SK-N-SH (cell line): ENCODE measurements around the gene CMYA5. TPM values are rescaled to one million over a fixed set of nuclear protein-coding genes. Genes with fewer than 3 reads are reported as not detected.

Experiments
- CTCF ChIA-PET: fragments of 300-600, 350-600 bp; formaldehyde crosslinking; extraction: SDS; loops from one replicate; lab custom pipeline; 2021; lab: Yijun Ruan, JAX
- POLR2A ChIA-PET: fragments of 350-600 bp; sonication (Branson Sonifier 250); formaldehyde crosslinking; extraction: SDS; loops from one replicate; lab custom pipeline; 2020; ENCODE audit warnings: antibody characterized with exemption, inconsistent platforms; lab: Yijun Ruan, JAX
- DNase-seq: peaks from one replicate; pipeline ENCODE4 v3.0.0; 2012
- H2AFZ ChIP-seq: fragments of 200-600 bp; sonication (generic); 2 replicates; pipeline ENCODE4 v1.8.1; 2016; ENCODE audit warnings: antibody characterized with exemption, mild to moderate bottlenecking, low read depth
- H3F3A ChIP-seq: fragments of 200-600 bp; sonication (generic); replicated peaks from 2 replicates; pipeline ENCODE3; 2016; ENCODE audit warnings: antibody characterized with exemption, mild to moderate bottlenecking; ENCODE audit not compliant: insufficient read depth
- H3K27ac ChIP-seq, 2 experiments: fragments of 200-500 bp in 1 of 2; fragments of 200-600 bp in 1 of 2; sonication (Bioruptor generic) in 1 of 2; sonication (generic), shearing (Covaris generic) in 1 of 2; 2 replicates each; pipeline versions ENCODE4 v1.5.1 to v1.6.1; 2014 to 2016; ENCODE audit warnings: low read depth in 2 of 2, inconsistent platforms in 1 of 2, low read length in 1 of 2, mild to moderate bottlenecking in 1 of 2, mixed read lengths in 1 of 2
- H3K27me3 ChIP-seq: fragments of 200-600 bp; sonication (generic), shearing (Covaris generic); 2 replicates; pipeline ENCODE4 v1.6.1; 2016; ENCODE audit warnings: mixed run types; ENCODE audit not compliant: insufficient read depth
- H3K36me3 ChIP-seq, 2 experiments: fragments of 200-500 bp in 1 of 2; fragments of 200-600 bp in 1 of 2; sonication (Bioruptor generic) in 1 of 2; sonication (generic) in 1 of 2; replicated peaks in 1 of 2; 2 replicates each; pipeline versions ENCODE3 to v1.5.1; 2014 to 2016; ENCODE audit warnings: low read length in 1 of 2, mild to moderate bottlenecking in 1 of 2; ENCODE audit not compliant: insufficient read depth in 2 of 2, control insufficient read depth in 1 of 2
- H3K4me1 ChIP-seq, 2 experiments: fragments of 200-500 bp in 1 of 2; fragments of 200-600 bp in 1 of 2; sonication (Bioruptor generic) in 1 of 2; sonication (generic), shearing (Covaris generic) in 1 of 2; 2 replicates each; pipeline versions ENCODE4 v1.5.1 to v1.6.1; 2014 to 2016; ENCODE audit warnings: low read depth in 1 of 2, low read length in 1 of 2, mixed run types in 1 of 2; ENCODE audit not compliant: insufficient read depth in 2 of 2, control insufficient read depth in 1 of 2
- H3K4me2 ChIP-seq: fragments of 200-600 bp; sonication (generic), shearing (Covaris generic); 2 replicates; pipeline ENCODE4 v1.6.1; 2017; ENCODE audit warnings: mixed run types
- H3K4me3 ChIP-seq, 2 experiments: fragments of 200-500 bp in 1 of 2; fragments of 200-600 bp in 1 of 2; sonication (Bioruptor generic) in 1 of 2; sonication (generic), shearing (Covaris generic) in 1 of 2; 2 replicates each; pipeline versions ENCODE4 v1.5.1 to v1.8.1; 2014 to 2016; ENCODE audit warnings: low read depth in 2 of 2, inconsistent platforms in 1 of 2, low read length in 1 of 2, mild to moderate bottlenecking in 1 of 2, mixed read lengths in 1 of 2, moderate library complexity in 1 of 2
- H3K79me2 ChIP-seq: fragments of 200-600 bp; sonication (generic); 2 replicates; pipeline ENCODE4 v1.8.1; 2017; ENCODE audit warnings: mild to moderate bottlenecking; ENCODE audit not compliant: insufficient read depth
- H3K9ac ChIP-seq: fragments of 200-600 bp; sonication (generic); 2 replicates; pipeline ENCODE4 v1.6.1; 2017; ENCODE audit warnings: mixed run types
- H3K9me2 ChIP-seq: fragments of 200-600 bp; sonication (generic); 2 replicates; pipeline ENCODE4 v1.6.1; 2017; ENCODE audit warnings: mixed run types
- H3K9me3 ChIP-seq: fragments of 200-600 bp; sonication (generic); 2 replicates; pipeline ENCODE4 v1.6.1; 2017; ENCODE audit warnings: mixed run types, mild to moderate bottlenecking, moderate library complexity
- H4K20me1 ChIP-seq: fragments of 200-600 bp; sonication (generic); 2 replicates; pipeline ENCODE4 v1.6.1; 2017; ENCODE audit warnings: mild to moderate bottlenecking, mixed run types; ENCODE audit not compliant: insufficient read depth
- CHD2 ChIP-seq: fragments of 150-350 bp; IDR thresholded peaks from 2 replicates; pipeline ENCODE4 v1.6.1; 2018; ENCODE audit warnings: low read length; ENCODE audit not compliant: partially characterized antibody
- GATA2 ChIP-seq: sonication (generic); formaldehyde crosslinking; IDR thresholded peaks from 2 replicates; pipeline ENCODE4 v1.5.0; 2020; ENCODE audit warnings: mild to moderate bottlenecking, missing genetic modification reagents
- JUND ChIP-seq: IDR thresholded peaks from 2 replicates; pipeline ENCODE4 v1.4.0; 2012
- MAX ChIP-seq: IDR thresholded peaks from 2 replicates; pipeline ENCODE4 v1.4.0; 2012; ENCODE audit warnings: low read depth
- MEF2A ChIP-seq: IDR thresholded peaks from 2 replicates; pipeline ENCODE4 v1.4.0; 2012; ENCODE audit warnings: low read depth, borderline replicate concordance
- NRF1 ChIP-seq: IDR thresholded peaks from 2 replicates; pipeline ENCODE4 v1.6.1; 2012; ENCODE audit warnings: low read depth, mild to moderate bottlenecking, low read length
- PBX3 ChIP-seq: IDR thresholded peaks from 2 replicates; pipeline ENCODE4; 2012
- POLR2AphosphoS5 ChIP-seq: IDR thresholded peaks from 2 replicates; pipeline ENCODE4 v1.6.1; 2012; ENCODE audit warnings: low read depth, low read length
- RAD21 ChIP-seq: IDR thresholded peaks from 2 replicates; pipeline ENCODE4 v1.6.1; 2012; ENCODE audit warnings: mild to moderate bottlenecking, low read length
- REST ChIP-seq: IDR thresholded peaks from 2 replicates; pipeline ENCODE4 v1.6.1; 2012; ENCODE audit warnings: mild to moderate bottlenecking, low read depth, low read length, moderate library complexity
- RXRA ChIP-seq: IDR thresholded peaks from 2 replicates; pipeline ENCODE4 v1.4.0; 2012; ENCODE audit warnings: low read depth, mild to moderate bottlenecking, borderline replicate concordance
- TAF1 ChIP-seq: IDR thresholded peaks from 2 replicates; pipeline ENCODE4 v1.6.1; 2012; ENCODE audit warnings: low read depth, mild to moderate bottlenecking, low read length, moderate library complexity, borderline replicate concordance
- USF2 ChIP-seq: fragments of 150-350 bp; IDR thresholded peaks from 2 replicates; pipeline ENCODE4 v1.6.1; 2017; ENCODE audit warnings: antibody characterized with exemption, low read length, low read depth, borderline replicate concordance
- YY1 ChIP-seq: IDR thresholded peaks from 2 replicates; pipeline ENCODE4 v1.4.0; 2012; ENCODE audit warnings: low read depth, mild to moderate bottlenecking
- WGBS: methylation state at CpG from one replicate; pipeline ENCODE4 v1.1.6; 2017; ENCODE audit warnings: low lambda C conversion rate; 5-methylcytosine and 5-hydroxymethylcytosine counted together
- polyA plus RNA-seq, 3 experiments: library from polyadenylated mRNA; depleted of rRNA; stranded (reverse); fragments of >200 nt; gene quantifications; 2 replicates each; pipeline ENCODE4 v1.2.3, GENCODE V29; 2012

CMYA5 gene
- polyA plus RNA-seq, 1 of the 3 experiments (the other 2 are of a cell fraction), result 0.12 TPM

- ChIA-PET POLR2A (no interaction called here), CTCF (interaction anchor here (1.1 to 1.7 kb wide), 3 partner anchors 10 to 150 kb away, joined by 3 to 5 read pairs (median 3); no protein-coding TSS in a partner anchor)
- Histone ChIP-seq H2AFZ (no peak overlapping the region), H3K9ac (no peak overlapping the region), H3F3A (no peaks in the 10 kb centered on the region), H3K27ac (no peak overlapping the region), H3K4me1 (no peaks in the 10 kb centered on the region), H3K4me3 (no peak overlapping the region), H3K27me3 (no peaks in the 10 kb centered on the region), H3K79me2 (no peaks in the 10 kb centered on the region), H3K9me3 (no peaks in the 10 kb centered on the region), H3K4me2 (no peak overlapping the region), H3K36me3 (no peaks in the 10 kb centered on the region), H4K20me1 (no peaks in the 10 kb centered on the region), H3K9me2 (no peaks in the 10 kb centered on the region)
- WGBS, result 31% methylated on average over 3 of the region's 3 CpGs
- TF ChIP-seq REST (no peak), JUND (no peak)
- no peak for DNase-seq
Observed at GRCh38 chr5:79707535-79707934, 17.9 kb downstream of the CMYA5 start.

GRCh38 chr5:79712741-79713140 is 23.1 kb downstream of the CMYA5 start:
- Histone ChIP-seq H3K9me3 (no peaks in the 10 kb centered on the region), H3K36me3 (no peaks in the 10 kb centered on the region), H3K4me2 (no peak overlapping the region), H3K4me1 (no peaks in the 10 kb centered on the region), H3K4me3 (no peak overlapping the region), H3K27ac (no peak overlapping the region), H3K27me3 (no peaks in the 10 kb centered on the region), H3F3A (no peaks in the 10 kb centered on the region), H3K9ac (no peak overlapping the region), H2AFZ (no peak overlapping the region), H3K79me2 (no peaks in the 10 kb centered on the region), H4K20me1 (no peaks in the 10 kb centered on the region), H3K9me2 (no peaks in the 10 kb centered on the region)
- TF ChIP-seq CHD2 (no peak), MEF2A (no peak), USF2 (no peak)
- ChIA-PET CTCF (no interaction called here), POLR2A (no interaction called here)
- no peak for DNase-seq

GRCh38 chr5:79713727-79714126 is 24.1 kb downstream of the CMYA5 start:
- H3K9ac ChIP-seq, result no peak overlapping the region
- ChIA-PET CTCF (no interaction called here), POLR2A (no interaction called here)
- H3K9me2 ChIP-seq, result no peaks in the 10 kb centered on the region
- no peaks in the 10 kb centered on the region for H3K36me3 ChIP-seq
- no peak overlapping the region for H2AFZ ChIP-seq
- no peak overlapping the region for H3K4me3 ChIP-seq
- no peak overlapping the region for H3K4me2 ChIP-seq
- no peaks in the 10 kb centered on the region for H4K20me1 ChIP-seq
- no peaks in the 10 kb centered on the region for H3F3A ChIP-seq
- H3K27me3 ChIP-seq, result no peaks in the 10 kb centered on the region
- H3K9me3 ChIP-seq, result no peaks in the 10 kb centered on the region
- DNase-seq, result no peak
- no peak overlapping the region for H3K27ac ChIP-seq
- no peaks in the 10 kb centered on the region for H3K79me2 ChIP-seq
- WGBS, result 68% methylated on average over 7 of the region's 7 CpGs
- no peaks in the 10 kb centered on the region for H3K4me1 ChIP-seq
- TF ChIP-seq RAD21 (no peak), TAF1 (no peak), MAX (no peak), RXRA (no peak), CHD2 (no peak), NRF1 (no peak), JUND (no peak), PBX3 (no peak), YY1 (no peak), POLR2AphosphoS5 (no peak), GATA2 (CRISPR knock-in tag) (no peak)
